Uterine smooth muscle cell (primary cell): ENCODE measurements around the gene SKIL. TPM values are rescaled to one million over a fixed set of nuclear protein-coding genes. Genes with fewer than 3 reads are reported as not detected.

Experiments
- total RNA-seq: library from RNA; depleted of rRNA; stranded (reverse); fragments of >200 nt; gene quantifications from 2 replicates; pipeline ENCODE4 v1.2.3, GENCODE V29; 2014

SKIL gene
- 61.3 and 107 TPM in 2 replicates for total RNA-seq

DNA sequence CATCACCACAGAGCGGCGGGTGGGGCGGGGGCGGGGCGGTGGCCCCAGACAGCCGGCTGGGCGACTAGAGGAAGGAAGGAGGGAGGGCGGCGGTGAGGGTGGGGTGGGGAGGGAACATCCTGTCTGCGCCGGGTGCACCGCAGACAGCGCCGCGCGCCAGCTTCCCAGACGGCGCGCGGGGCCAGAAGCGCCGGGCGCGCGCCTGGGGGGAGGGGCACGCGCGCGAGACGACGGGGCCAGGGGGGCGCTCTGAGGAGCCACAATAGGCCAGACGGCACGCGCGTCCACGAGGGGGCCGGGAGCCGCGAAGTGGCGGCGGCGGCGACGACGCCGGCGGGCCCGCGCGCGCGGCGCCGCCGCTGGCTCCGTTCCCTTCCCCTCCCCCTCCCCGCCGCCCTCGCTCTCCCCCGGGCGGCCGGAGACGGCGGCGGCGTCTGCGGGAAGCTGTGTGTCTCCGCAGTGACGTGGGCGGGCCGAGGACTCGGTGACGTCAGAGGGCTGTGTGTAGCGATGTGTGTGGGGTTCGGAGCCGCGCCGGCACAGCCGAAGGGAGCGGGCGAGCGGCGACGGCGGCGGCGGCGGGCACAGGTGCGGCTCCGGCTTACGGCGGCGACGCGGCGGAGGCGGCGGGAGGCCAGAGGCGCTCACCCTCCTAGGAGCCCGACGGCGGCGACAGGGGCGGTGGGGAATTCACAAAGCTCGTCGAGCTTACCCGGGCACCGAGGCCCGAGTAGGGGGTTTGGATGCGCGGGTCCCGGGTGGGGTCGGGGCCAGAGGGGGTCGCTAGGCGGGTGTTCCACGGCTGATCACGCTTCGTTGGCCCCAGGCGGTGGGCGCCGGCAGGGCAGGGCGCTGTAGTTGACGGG is at the start of gene SKIL:
TSS of gene SKIL (plus strand) at position 540 of the 866 bp plus-strand sequence. CDS start 2,617 bp downstream, outside the sequence.

DNA sequence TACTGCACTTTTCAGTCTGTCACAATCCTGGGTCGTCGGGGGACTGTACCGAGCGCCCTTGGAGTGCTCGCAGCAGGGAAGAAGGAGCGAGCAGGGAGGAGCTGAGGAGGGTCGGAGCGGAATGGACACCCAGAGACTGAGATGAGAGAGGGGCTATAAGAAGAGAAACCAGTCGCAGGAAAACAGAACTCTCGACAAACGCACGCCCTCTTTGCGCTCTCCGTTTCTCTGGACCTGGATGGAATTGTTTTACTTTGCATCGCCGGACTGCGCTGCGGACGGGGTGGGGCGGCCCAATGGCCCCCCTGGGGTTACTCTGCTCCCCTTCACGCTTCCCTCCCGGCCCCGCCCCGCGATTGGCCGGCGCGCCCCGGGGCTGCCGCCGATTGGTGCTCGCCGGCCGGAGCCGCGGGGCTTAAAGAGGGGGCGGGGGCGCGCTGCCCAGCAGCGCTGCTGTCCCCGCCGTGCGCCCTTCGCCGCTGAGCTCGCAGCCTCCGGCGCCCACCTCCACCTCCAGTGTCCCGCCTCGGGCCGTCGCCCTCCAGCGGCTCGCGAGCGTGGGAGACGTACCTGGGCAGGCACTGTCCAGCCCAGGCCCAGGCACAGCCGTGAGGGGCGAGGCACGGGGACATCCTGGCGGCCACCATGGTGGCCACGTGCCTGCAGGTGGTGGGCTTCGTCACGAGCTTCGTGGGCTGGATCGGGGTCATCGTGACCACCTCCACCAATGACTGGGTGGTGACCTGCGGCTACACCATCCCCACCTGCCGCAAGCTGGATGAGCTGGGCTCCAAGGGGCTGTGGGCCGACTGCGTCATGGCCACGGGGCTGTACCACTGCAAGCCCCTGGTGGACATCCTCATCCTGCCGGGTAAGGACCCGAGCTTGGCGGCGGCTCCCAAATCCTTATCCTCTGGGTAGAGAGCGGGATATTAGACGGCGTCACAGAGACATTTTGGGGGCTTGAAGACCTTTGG is 61.2 kb downstream of the SKIL start, which contains the start of gene CLDN11:
TSS of gene CLDN11 (plus strand) at position 447 of the 977 bp plus-strand sequence. CDS start at position 646, 199 bp downstream.

Other genes with a start within 250 kb of the SKIL start
- gene PHC3, start 176.0 kb upstream of the SKIL start, total RNA-seq, result 30.1 and 30.4 TPM in 2 replicates
- gene PRKCI, start 135.3 kb upstream of the SKIL start, total RNA-seq, result 43.2 and 55.7 TPM in 2 replicates
- 264 and 356 TPM in 2 replicates for gene CLDN11, start 61.2 kb downstream of the SKIL start, total RNA-seq
- gene SLC7A14, start 228.4 kb downstream of the SKIL start, total RNA-seq, result 0.44 and 0.75 TPM in 2 replicates